Measurements from ENCODE around the gene MZT1. TPM values are rescaled to one million over a fixed set of nuclear protein-coding genes. Genes with fewer than 3 reads are reported as not detected.
A peak's percentile ranks its signal among the peaks of the same experiment; 100 is the strongest.
"Not testable (repeated sequence)": the region's sequence is repeated elsewhere in the genome, so short reads cannot be mapped to it uniquely, and the experiment has no call there.

Gene MZT1
- total RNA-seq, 1 donor from 2014 or later, result 80.3 TPM

DNA sequence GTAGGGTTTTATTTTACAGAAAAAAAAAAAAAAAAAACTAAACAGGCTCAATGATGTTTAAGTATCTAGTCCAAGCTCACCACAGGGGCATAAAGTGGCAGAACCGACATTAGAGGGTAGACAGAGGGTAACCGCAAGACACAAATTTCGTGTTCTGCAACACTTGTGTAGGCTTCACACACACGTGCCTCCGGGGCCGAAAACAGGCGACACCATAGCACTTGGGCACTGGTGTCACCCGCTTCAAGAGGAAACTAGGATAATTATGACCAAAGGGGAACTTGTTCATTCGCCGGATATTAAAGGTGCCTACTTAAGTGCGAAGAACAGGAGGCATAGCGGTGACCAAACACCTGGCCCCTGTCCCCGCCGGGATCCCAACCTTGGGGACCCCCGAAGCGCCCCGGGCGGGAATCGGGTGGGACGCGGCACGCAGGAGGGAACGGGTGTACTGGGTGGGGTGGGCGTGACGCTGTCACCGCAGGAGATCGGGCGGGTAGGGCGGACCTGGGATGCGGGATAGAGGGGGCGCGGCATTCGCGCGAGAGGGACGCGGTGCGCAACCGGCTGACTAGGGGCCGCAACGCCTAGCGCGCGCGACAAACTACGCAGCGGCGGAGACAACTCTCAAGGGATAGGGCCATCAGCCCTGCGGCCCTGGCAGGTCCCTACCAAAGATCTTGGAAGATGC, 558 bp downstream of the MZT1 start:
- Mint-ChIP-seq H3K4me1 (peaks cover 22% of the 10 kb centered on the region), H3K9me3 (peaks cover 25% of the 10 kb centered on the region), H3K27me3 (ENCODE audit: insufficient read depth, low read depth) (peaks cover 3% of the 10 kb centered on the region), H3K36me3 (peaks cover 42% of the 10 kb centered on the region), H3K4me3 (peak overlapping the region; percentile 99), H3K27ac (peak overlapping the region; percentile 98)
- TF ChIP-seq EZH2phosphoT487 (IDR thresholded peaks at IDR 0.05), result no peak
- no peak for TF ChIP-seq EZH2 (IDR thresholded peaks at IDR 0.05)
- TF ChIP-seq CTCF (IDR thresholded peaks at IDR 0.05), result no peak
- Histone ChIP-seq H3F3A (ENCODE audit: low read depth) (no peaks in the 10 kb centered on the region), H3K4me1 (peaks cover 26% of the 10 kb centered on the region), H3K4me2 (peak overlapping the region; percentile 88), H3K4me3 (peak overlapping the region; percentile 67), H3K9me3 (ENCODE audit: low read depth) (no peaks in the 10 kb centered on the region), H3K27me3 (no peaks in the 10 kb centered on the region), H3K36me3 (peaks cover 7% of the 10 kb centered on the region), H4K20me1 (ENCODE audit: low read depth) (peaks cover 14% of the 10 kb centered on the region), H2AFZ (replicated peaks) (peak overlapping the region; percentile 84), H3K27ac (no peak overlapping the region), H3K9ac (peak overlapping the region; percentile 17), H3K79me2 (ENCODE audit: low read depth) (peaks cover 92% of the 10 kb centered on the region)
- DNase-seq (ENCODE audit: low spot score), result peak; percentile 79

DNA sequence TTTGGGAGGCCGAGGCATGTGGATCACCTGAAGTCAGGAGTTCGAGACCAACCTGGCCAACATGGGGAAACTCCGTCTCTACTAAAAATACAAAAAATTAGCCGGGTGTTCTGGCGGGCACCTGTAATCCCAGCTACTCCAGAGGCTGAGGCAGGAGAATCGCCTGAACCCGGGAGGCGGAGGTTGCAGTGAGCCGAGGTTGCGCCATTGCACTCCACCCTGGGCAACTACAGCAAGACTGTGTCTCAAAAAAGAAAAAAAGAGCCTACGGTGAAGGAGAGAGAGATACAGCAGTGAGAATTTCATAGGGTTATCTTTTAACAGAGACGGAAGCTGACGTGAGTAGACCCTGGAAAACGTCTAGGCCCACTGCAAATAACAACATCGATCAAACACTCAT, 1.2 kb downstream of the MZT1 start:
- H3K4me1 ChIP-seq, result peaks cover 26% of the 10 kb centered on the region
- not testable (repeated sequence) for H2AFZ ChIP-seq (replicated peaks); H3K36me3 ChIP-seq; H3K9ac ChIP-seq; H3F3A ChIP-seq (ENCODE audit: low read depth); H3K27ac ChIP-seq; H3K27me3 ChIP-seq; H3K27ac Mint-ChIP-seq; H3K9me3 ChIP-seq (ENCODE audit: low read depth); H3K27me3 Mint-ChIP-seq (ENCODE audit: insufficient read depth, low read depth); DNase-seq (ENCODE audit: low spot score)
- H3K4me3 Mint-ChIP-seq, result peak overlapping the region; percentile 99
- H3K4me3 ChIP-seq, result peak overlapping the region; percentile 67
- H3K79me2 ChIP-seq (ENCODE audit: low read depth), result peaks cover 92% of the 10 kb centered on the region
- peaks cover 44% of the 10 kb centered on the region for H3K36me3 Mint-ChIP-seq
- peaks cover 14% of the 10 kb centered on the region for H4K20me1 ChIP-seq (ENCODE audit: low read depth)
- H3K4me1 Mint-ChIP-seq, result peaks cover 22% of the 10 kb centered on the region
- peak overlapping the region; percentile 88 for H3K4me2 ChIP-seq
- peaks cover 30% of the 10 kb centered on the region for H3K9me3 Mint-ChIP-seq

DNA sequence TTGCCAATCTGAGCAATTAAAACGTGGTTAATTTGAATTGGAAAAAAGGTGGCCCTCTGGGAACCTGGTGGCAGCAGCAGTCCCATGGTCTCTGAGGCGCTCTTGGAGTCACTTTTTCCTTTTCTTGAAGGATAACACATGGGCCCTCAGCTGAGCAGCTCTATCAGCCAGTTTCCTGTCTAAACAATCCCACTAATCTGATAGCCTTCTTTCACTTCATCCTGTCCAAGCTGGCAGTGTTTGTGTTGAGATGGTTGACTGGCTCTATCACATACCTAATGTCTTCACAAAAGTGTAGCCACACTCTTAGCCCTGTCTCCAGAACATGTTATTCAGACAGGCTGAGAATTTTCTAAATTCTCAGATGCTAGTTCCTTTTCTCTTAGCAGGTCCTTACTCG, 10.7 kb downstream of the MZT1 start:
- Histone ChIP-seq H3F3A (ENCODE audit: low read depth) (no peaks in the 10 kb centered on the region), H3K79me2 (ENCODE audit: low read depth) (peaks cover 74% of the 10 kb centered on the region), H3K4me1 (no peaks in the 10 kb centered on the region), H3K9me3 (ENCODE audit: low read depth) (no peaks in the 10 kb centered on the region), H2AFZ (replicated peaks) (no peak overlapping the region), H4K20me1 (ENCODE audit: low read depth) (no peaks in the 10 kb centered on the region), H3K36me3 (peaks cover 33% of the 10 kb centered on the region), H3K9ac (no peak overlapping the region), H3K27ac (no peak overlapping the region), H3K27me3 (no peaks in the 10 kb centered on the region), H3K4me3 (no peak overlapping the region), H3K4me2 (no peak overlapping the region)
- peaks cover 81% of the 10 kb centered on the region for H3K36me3 Mint-ChIP-seq
- H3K27me3 Mint-ChIP-seq (ENCODE audit: insufficient read depth, low read depth), result peaks cover 4% of the 10 kb centered on the region
- H3K9me3 Mint-ChIP-seq, result peaks cover 40% of the 10 kb centered on the region
- H3K4me1 Mint-ChIP-seq, result no peaks in the 10 kb centered on the region
- H3K27ac Mint-ChIP-seq, result no peak overlapping the region
- H3K4me3 Mint-ChIP-seq, result no peak overlapping the region
- no peak for TF ChIP-seq EZH2phosphoT487 (IDR thresholded peaks at IDR 0.05)
- no peak for TF ChIP-seq CTCF (IDR thresholded peaks at IDR 0.05)
- TF ChIP-seq EZH2 (IDR thresholded peaks at IDR 0.05), result no peak
- DNase-seq (ENCODE audit: low spot score), result no peak

- no peak for DNase-seq (ENCODE audit: low spot score)
- Histone ChIP-seq H3K9me3 (ENCODE audit: low read depth) (no peaks in the 10 kb centered on the region), H2AFZ (replicated peaks) (no peak overlapping the region), H3K4me1 (no peaks in the 10 kb centered on the region), H3K27me3 (no peaks in the 10 kb centered on the region), H3K4me3 (no peak overlapping the region), H3K36me3 (no peaks in the 10 kb centered on the region), H3K9ac (no peak overlapping the region), H4K20me1 (ENCODE audit: low read depth) (no peaks in the 10 kb centered on the region), H3K4me2 (no peak overlapping the region), H3F3A (ENCODE audit: low read depth) (no peaks in the 10 kb centered on the region), H3K79me2 (ENCODE audit: low read depth) (no peaks in the 10 kb centered on the region), H3K27ac (no peak overlapping the region)
- Mint-ChIP-seq H3K9me3 (peaks cover 1% of the 10 kb centered on the region), H3K27ac (no peak overlapping the region), H3K4me1 (no peaks in the 10 kb centered on the region), H3K4me3 (no peak overlapping the region), H3K36me3 (peaks cover 7% of the 10 kb centered on the region), H3K27me3 (ENCODE audit: insufficient read depth, low read depth) (no peaks in the 10 kb centered on the region)
- TF ChIP-seq EZH2phosphoT487 (IDR thresholded peaks at IDR 0.05) (no peak), CTCF (IDR thresholded peaks at IDR 0.05) (no peak), EZH2 (IDR thresholded peaks at IDR 0.05) (no peak)
These were observed 26.9 kb downstream of the MZT1 start for GRCh38 chr13:72700509-72700908.

Data from neural progenitor cell (in vitro differentiated cells).